Head of caudate nucleus (tissue), 42 donors: ENCODE data around the gene CMTM3.
"Not testable (repeated sequence)": the region's sequence is repeated elsewhere in the genome, so short reads cannot be mapped to it uniquely, and the experiment has no call there.

ENCODE experiments used
- DNase-seq, 42 donors: peaks; one replicate each; pipeline versions ENCODE4 v3.0.0 to v3.0.0-alpha.2; 2020 to 2021; ENCODE audit warnings: mixed read lengths in 7 of 42
- intact Hi-C: fragments of 100-400 bp; cut with DNase I; formaldehyde crosslinking; loops from one replicate; pipeline ENCODE4 v1.15.0; 2022

Gene CMTM3

GRCh38 chr16:66620429-66620795 lies 15.9 kb downstream of the CMTM3 start:
- intact Hi-C loops, result no loop called here
- no peak for DNase-seq

- no peak for DNase-seq
- intact Hi-C loops, result no loop called here
Measured at GRCh38 chr16:66621973-66622372, 17.5 kb downstream of the CMTM3 start.

DNA sequence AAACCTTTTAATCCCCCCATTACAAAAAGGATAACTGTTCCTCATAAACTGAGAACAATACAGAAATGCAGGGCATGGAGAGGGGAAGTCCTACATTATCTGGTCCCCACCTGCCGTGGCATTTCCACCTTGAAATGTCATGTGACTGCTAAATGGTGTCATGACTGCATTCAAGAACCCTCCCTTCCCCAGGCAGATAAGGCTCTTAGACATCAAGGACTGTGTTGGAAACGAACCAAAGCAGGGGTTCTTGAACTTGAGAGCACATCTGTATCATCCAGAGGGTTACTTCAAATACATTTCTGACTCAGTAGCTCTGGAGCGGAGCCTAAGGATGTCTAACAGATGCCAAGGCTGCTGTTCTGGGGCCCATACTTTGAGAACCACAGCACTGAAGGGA lies 18.4 kb downstream of the CMTM3 start:
- intact Hi-C loops, result no loop called here
- DNase-seq, result no peak

GRCh38 chr16:66623755-66624154 lies 19.3 kb downstream of the CMTM3 start:
- DNase-seq, result no peak
- intact Hi-C loops, result no loop called here

DNA sequence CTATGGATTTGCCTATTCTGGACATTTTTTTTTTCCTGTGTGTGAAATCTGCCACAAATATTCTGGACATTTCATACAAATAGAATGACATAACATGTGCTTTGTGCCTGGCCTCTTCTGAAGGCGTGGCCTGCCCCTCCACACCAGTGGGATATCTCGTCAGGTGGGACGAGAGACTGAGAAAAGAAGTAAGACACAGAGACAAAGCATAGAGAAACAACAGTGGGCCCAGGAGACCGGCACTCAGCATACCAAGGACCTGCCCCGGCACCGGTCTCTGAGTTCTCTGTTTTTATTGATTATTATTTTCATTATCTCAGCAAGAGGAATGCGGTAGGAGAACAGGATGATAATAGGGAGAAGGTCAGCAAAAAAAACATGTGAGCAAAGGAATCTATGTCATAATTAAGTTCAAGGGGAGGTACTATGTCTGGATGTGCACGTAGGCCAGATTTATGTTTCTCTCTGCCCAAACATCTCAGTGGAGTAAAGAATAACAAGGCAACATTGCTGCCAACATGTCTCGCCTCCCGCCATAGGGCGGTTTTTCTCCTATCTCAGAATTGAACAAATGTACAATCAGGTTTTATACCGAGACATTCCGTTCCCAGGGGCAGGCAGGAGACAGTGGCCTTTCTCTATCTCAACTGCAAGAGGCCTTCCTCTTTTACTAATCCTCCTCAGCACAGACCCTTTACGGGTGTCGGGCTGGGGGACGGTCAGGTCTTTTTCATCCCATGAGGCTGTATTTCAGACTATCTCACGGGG lies 23.3 kb downstream of the CMTM3 start:
- DNase-seq, intact Hi-C loops: not testable (repeated sequence)

DNA sequence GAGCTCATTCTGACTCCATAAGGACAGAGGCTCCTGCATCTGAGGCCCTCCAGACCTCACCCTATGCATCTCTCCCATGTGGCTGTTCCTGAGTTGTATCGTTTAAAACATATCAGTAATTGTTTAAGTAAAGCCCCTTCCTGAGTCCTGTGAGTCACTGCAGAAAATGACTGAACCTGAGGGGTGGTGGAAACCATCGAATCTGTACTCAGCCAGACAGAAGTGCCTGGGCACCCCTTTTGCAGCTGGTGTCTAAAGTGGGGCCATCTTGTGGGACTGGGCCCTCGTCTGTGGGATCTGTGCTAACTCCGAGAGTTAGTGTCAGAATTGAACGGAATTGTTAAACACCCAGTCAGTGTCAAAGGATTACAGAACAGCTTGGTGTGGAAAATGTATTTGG lies 25.4 kb downstream of the CMTM3 start:
- intact Hi-C loops, result no loop called here
- DNase-seq, result no peak

GRCh38 chr16:66630561-66631260 lies 26.2 kb downstream of the CMTM3 start:
- intact Hi-C loops, result not testable (repeated sequence)

GRCh38 chr16:66631558-66631957 lies 27.1 kb downstream of the CMTM3 start:
- intact Hi-C loops, DNase-seq: not testable (repeated sequence)

More at GRCh38 chr16:66630561-66631260, 26.2 kb downstream of the CMTM3 start:
- not testable (repeated sequence) for DNase-seq

DNA sequence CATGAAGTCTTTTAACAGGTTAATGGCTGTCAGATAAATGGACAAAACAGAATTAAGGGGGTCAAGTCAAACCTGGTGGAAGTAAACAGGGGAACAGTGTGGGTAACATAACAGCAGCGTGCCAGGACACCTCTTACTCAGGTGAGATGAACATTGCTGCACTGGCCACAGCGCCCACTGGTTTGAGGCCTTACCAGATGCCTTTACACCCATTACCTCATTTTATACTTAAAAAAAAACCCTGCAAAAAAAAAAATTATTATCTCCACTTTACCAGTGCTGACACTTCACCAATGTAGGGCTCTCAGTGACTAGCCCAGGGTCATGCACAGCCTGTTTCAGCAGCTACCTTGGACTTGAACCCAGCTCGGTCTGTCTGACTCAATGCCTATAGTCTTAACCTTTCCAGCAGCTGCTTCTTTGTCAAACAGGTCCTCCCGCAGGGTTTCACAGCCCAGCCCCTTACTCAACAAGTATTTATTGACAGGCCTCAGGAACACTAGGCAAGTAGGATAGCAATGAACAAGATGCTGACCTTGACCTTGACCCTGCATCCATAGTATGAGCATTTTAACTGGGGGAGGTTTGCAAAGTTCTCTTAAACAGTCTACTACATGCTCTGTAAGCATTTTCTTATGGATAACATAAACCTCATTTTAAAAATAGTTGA lies 30.2 kb downstream of the CMTM3 start:
- intact Hi-C loops, result no loop called here
- no peak for DNase-seq

- peak in 5 of 42 donors; percentile 13 to 40 (median 22) for DNase-seq
- intact Hi-C loops, result no loop called here
Measured at GRCh38 chr16:66635406-66635805, 30.9 kb downstream of the CMTM3 start.

DNA sequence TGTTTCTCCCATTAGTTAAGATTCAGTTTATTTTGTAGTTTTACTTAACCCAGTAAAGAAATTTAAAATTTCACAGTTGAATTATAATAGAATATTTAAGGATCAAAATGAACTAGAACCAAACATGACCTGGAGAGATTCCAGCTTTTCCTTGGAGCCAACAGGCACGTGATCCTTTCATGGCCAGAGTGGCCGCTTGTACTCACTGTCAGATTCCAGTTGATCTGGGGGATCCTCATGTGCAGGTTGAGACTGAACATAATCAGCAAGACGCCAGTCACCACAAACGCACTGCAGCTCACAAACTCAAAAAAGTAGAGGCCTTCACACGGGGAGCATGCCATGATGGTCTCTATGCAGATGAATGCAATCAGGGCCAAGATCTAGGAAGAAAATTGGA lies 31.7 kb downstream of the CMTM3 start:
- peak in 3 of 42 donors; percentile 16 to 59 (median 40) for DNase-seq

GRCh38 chr16:66637806-66638205 lies 33.3 kb downstream of the CMTM3 start:
- DNase-seq, result no peak
- intact Hi-C loops, result no loop called here

More for the DNA sequence above, 31.7 kb downstream of the CMTM3 start:
- intact Hi-C loops, result no loop called here

DNA sequence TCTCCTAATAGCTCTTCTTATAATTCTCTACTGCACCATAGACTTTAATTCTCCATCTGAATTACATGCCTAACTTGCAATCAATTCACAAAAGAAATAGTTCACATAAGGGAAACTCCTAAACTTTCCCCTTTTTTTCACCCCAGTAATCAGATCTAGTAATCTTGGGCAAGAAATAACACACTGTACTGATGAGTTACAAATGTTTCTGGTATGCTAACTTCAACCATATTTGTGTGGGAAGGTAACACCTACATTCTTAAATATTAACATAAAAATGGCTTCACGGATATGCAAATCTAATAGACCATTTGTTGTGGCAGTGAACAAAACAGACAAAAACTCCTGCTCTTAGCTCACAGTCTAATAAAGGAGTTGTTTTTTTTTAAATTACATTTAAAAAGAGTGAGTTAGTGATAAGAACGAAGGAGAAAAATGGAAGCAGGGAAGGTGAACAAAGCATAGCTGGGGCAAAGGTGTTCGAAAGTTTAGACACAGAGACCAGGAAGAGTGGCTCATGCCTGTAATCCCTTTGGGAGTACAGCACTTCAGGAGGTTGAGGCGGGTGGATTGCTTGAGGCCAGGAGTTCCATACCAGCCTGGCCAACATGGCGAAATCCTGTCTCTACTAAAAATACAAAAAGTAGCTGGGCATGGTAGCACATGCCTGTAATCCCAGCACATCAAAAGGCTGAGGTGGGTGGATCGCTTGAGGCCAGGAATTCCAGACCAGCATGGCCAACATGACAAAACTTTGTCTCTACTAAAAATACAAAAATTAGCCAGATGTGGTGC lies 34.8 kb downstream of the CMTM3 start:
- intact Hi-C loops, result no loop called here
- DNase-seq, result peak in 1 of 42 donors; percentile 0

DNA sequence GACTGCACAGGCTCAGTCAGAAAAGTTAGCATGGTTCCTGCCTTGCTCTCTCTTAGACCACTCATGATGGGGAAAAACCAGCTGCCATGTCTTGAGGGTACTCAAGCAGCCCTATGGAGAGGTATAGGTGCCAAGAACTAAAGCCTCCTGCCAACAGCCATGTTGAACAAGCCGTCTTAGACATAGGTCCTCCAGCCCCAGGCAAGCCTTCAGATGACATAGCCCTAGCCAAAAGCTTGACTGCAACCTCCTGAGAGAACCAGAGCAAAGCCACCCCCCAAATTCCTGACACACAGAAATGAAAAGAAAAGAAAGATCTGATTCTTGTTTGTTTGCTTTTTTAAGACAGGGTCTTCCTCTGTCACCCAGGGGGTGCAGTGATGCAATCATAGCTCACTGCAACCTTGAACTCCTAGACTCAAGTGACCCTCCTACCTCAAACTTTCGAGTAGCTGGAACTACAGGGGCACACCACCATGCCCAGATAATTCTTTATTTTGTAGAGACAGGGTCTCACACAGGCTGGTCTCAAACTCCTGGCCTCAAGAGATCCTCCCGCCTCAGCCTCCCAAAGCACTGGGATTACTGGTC lies 36.3 kb downstream of the CMTM3 start:
- intact Hi-C loops, result no loop called here
- no peak for DNase-seq

DNA sequence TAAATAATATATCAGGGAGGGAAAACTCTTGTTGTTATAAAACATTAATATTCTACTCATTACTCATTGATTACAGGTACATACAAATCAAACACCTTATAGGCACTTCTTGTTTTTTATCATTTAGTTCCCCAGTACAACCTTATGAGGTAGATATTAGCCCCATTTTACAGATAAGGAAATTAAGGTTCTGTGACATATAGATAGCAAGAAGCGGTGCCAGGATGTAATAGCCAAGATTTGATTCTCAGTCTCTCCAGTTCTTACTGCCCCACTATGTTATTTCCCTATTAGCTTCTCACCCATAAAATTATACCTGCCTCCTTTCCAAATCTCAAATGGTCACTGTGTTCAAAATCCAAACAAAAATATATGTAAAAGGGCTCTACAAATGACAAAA lies 36.9 kb downstream of the CMTM3 start:
- intact Hi-C loops, result no loop called here
- no peak for DNase-seq

DNA sequence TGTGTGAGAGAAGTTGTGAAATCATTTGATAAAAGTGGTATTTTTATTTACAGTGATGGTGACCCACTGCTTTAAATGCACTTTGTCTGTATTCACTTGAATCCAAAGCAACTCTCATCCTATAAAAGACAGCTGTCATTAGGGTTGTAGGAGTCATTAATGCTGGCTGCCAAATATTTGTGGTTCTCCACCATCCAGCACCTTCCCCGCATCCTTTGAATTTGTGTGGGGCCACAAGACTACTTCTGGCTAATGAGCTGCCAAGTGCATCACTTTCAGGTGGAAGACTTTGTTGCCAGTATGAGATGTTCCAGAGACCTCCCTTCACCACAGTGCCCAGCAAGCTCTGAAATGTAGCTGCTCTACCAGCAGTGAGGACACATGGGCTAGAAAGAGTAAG lies 43.4 kb downstream of the CMTM3 start:
- peak in 1 of 42 donors; percentile 33 for DNase-seq
- intact Hi-C loops, result no loop called here

- intact Hi-C loops, result no loop called here
- no peak for DNase-seq
Measured at GRCh38 chr16:66649167-66649566, 44.7 kb downstream of the CMTM3 start.

- intact Hi-C loops, result no loop called here
- peak in 2 of 42 donors; percentile 6 to 35 for DNase-seq
Measured at GRCh38 chr16:66649636-66650205, 45.2 kb downstream of the CMTM3 start.
